Fibroblast of lung (primary cell): ENCODE results near the gene TTLL9. TPM values are rescaled to one million over a fixed set of nuclear protein-coding genes. Genes with fewer than 3 reads are reported as not detected.

Source experiments
- DNase-seq, 2 donors: peaks; one replicate each; pipeline versions ENCODE4 v3.0.0 to v3.0.0-alpha.2; 2010; ENCODE audit warnings: low read depth in 2 of 2
- H2AFZ ChIP-seq: 2 replicates; pipeline ENCODE4 v1.5.1; 2012; ENCODE audit warnings: low read length, control low read depth, inconsistent platforms
- H3K27ac ChIP-seq: 2 replicates; pipeline ENCODE4 v1.5.1; 2011; ENCODE audit warnings: low read length, control low read depth; ENCODE audit not compliant: insufficient read depth
- H3K27me3 ChIP-seq: 2 replicates; pipeline ENCODE4 v1.5.1; 2011; ENCODE audit warnings: mild to moderate bottlenecking, low read length; ENCODE audit not compliant: control insufficient read depth, insufficient read depth
- H3K36me3 ChIP-seq: 2 replicates; pipeline ENCODE4 v1.5.1; 2011; ENCODE audit warnings: low read length; ENCODE audit not compliant: control insufficient read depth, insufficient read depth
- H3K4me1 ChIP-seq: 2 replicates; pipeline ENCODE4 v1.5.1; 2011; ENCODE audit warnings: low read length; ENCODE audit not compliant: control insufficient read depth, insufficient read depth; ENCODE audit errors: extremely low read depth
- H3K4me2 ChIP-seq: 2 replicates; pipeline ENCODE4 v1.5.1; 2011; ENCODE audit warnings: low read length, control low read depth; ENCODE audit not compliant: insufficient read depth; ENCODE audit errors: extremely low read depth
- H3K4me3 ChIP-seq, 4 experiments: fragments of 200-600 bp in 1 of 4; sonication (generic) in 1 of 4; replicated peaks in 1 of 4; 2 replicates each; pipeline ENCODE4 v1.5.1; 2011 to 2016; ENCODE audit warnings: low read length in 4 of 4, low read depth in 3 of 4, mild to moderate bottlenecking in 3 of 4, control low read depth in 2 of 4, inconsistent platforms in 1 of 4, mixed read lengths in 1 of 4; ENCODE audit not compliant: insufficient read depth in 1 of 4; ENCODE audit errors: control extremely low read depth in 1 of 4
- H3K79me2 ChIP-seq: 2 replicates; pipeline ENCODE4 v1.5.1; 2012; ENCODE audit warnings: mild to moderate bottlenecking, low read length, inconsistent platforms; ENCODE audit not compliant: control insufficient read depth, insufficient read depth
- H3K9ac ChIP-seq: 2 replicates; pipeline ENCODE4 v1.5.1; 2011; ENCODE audit warnings: mild to moderate bottlenecking, low read length, control low read depth; ENCODE audit not compliant: insufficient read depth
- H3K9me3 ChIP-seq: 2 replicates; pipeline ENCODE4 v1.5.1; 2012; ENCODE audit warnings: low read depth, low read length; ENCODE audit not compliant: control insufficient read depth, insufficient read depth
- H4K20me1 ChIP-seq: 2 replicates; pipeline ENCODE4 v1.5.1; 2011; ENCODE audit warnings: low read length; ENCODE audit not compliant: control insufficient read depth, insufficient read depth; ENCODE audit errors: extremely low read depth
- CTCF ChIP-seq, 2 donors: IDR thresholded peaks in 1 of 2; conservative IDR thresholded peaks in 1 of 2; 1 replicate in 1 of 2; 2 replicates in 1 of 2; pipeline ENCODE4 v1.5.1; 2011 to 2012; ENCODE audit warnings: low read length in 2 of 2, control low read depth in 1 of 2, inconsistent platforms in 1 of 2, low read depth in 1 of 2, mild to moderate bottlenecking in 1 of 2
- EZH2 ChIP-seq: IDR thresholded peaks from 2 replicates; pipeline ENCODE4 v1.5.1; 2012; ENCODE audit warnings: low read length, control low read depth, mild to moderate bottlenecking; ENCODE audit errors: missing control alignments
- polyA plus RNA-seq, 2 donors: library from polyadenylated mRNA; depleted of rRNA in 1 of 2; stranded (reverse) in 1 of 2; unstranded in 1 of 2; fragments of >200 nt; gene quantifications; 2 replicates each; pipeline ENCODE4 v1.2.1, GENCODE V29; 2011 to 2012; ENCODE audit warnings: missing spikeins in 1 of 2
- total RNA-seq: library from RNA; depleted of rRNA; stranded (reverse); fragments of >200 nt; gene quantifications from 2 replicates; pipeline ENCODE4 v1.2.1, GENCODE V29; 2014

Gene TTLL9
- total and polyA plus RNA-seq, 2 donors (not counting 1 experiment from before 2014, with no cell fraction given) = 0.05 TPM; not detected in 1

- Histone ChIP-seq H3K27ac (no peak overlapping the region), H3K27me3 (peaks cover 54% of the 10 kb centered on the region), H3K4me3 (no peak overlapping the region), H3K9ac (no peak overlapping the region), H3K4me1 (no peaks in the 10 kb centered on the region), H3K79me2 (no peaks in the 10 kb centered on the region), H3K9me3 (no peaks in the 10 kb centered on the region), H2AFZ (no peak overlapping the region), H4K20me1 (no peaks in the 10 kb centered on the region), H3K36me3 (no peaks in the 10 kb centered on the region), H3K4me2 (no peak overlapping the region)
- no peak for TF ChIP-seq EZH2
- TF ChIP-seq CTCF (conservative IDR thresholded peaks at IDR 0.05 in 1 of 2, IDR thresholded peaks at IDR 0.05 in 1 of 2; ENCODE audit: low read depth in 1 of 2, low read length in 2 of 2) = no peak
- no peak for DNase-seq
Measured at GRCh38 chr20:31856516-31856915, 13.9 kb upstream of the TTLL9 start.

- H3K4me1 ChIP-seq = no peaks in the 10 kb centered on the region
- no peaks in the 10 kb centered on the region for H3K36me3 ChIP-seq
- DNase-seq = no peak
- H3K27me3 ChIP-seq = peaks cover 60% of the 10 kb centered on the region
- no peak overlapping the region for H3K4me3 ChIP-seq
- no peaks in the 10 kb centered on the region for H3K9me3 ChIP-seq
- TF ChIP-seq CTCF (conservative IDR thresholded peaks at IDR 0.05 in 1 of 2, IDR thresholded peaks at IDR 0.05 in 1 of 2; ENCODE audit: low read depth in 1 of 2, low read length in 2 of 2) (no peak), EZH2 (no peak)
- H2AFZ ChIP-seq = no peak overlapping the region
- H3K9ac ChIP-seq = no peak overlapping the region
- no peaks in the 10 kb centered on the region for H3K79me2 ChIP-seq
- H3K27ac ChIP-seq = no peak overlapping the region
- no peaks in the 10 kb centered on the region for H4K20me1 ChIP-seq
- no peak overlapping the region for H3K4me2 ChIP-seq
Measured at GRCh38 chr20:31857861-31858759, 12.3 kb upstream of the TTLL9 start.

GRCh38 chr20:31858760-31859083, 11.7 kb upstream of the TTLL9 start:
- Histone ChIP-seq H2AFZ (no peak overlapping the region), H3K4me3 (no peak overlapping the region), H3K27me3 (peaks cover 58% of the 10 kb centered on the region), H4K20me1 (no peaks in the 10 kb centered on the region), H3K9ac (no peak overlapping the region), H3K4me2 (no peak overlapping the region), H3K36me3 (no peaks in the 10 kb centered on the region), H3K79me2 (no peaks in the 10 kb centered on the region), H3K9me3 (no peaks in the 10 kb centered on the region), H3K4me1 (no peaks in the 10 kb centered on the region), H3K27ac (no peak overlapping the region)
- DNase-seq = no peak
- TF ChIP-seq CTCF (conservative IDR thresholded peaks at IDR 0.05 in 1 of 2, IDR thresholded peaks at IDR 0.05 in 1 of 2; ENCODE audit: low read depth in 1 of 2, low read length in 2 of 2) = no peak
- TF ChIP-seq EZH2 = no peak
